Mesothelial cell of epicardium (in vitro differentiated cells): ENCODE data around the gene CSNK1A1L. TPM values are rescaled to one million over a fixed set of nuclear protein-coding genes. Genes with fewer than 3 reads are reported as not detected.

ENCODE experiments used
- DNase-seq, 2 experiments: peaks; one replicate each; pipeline ENCODE4 v3.0.0; 2021; ENCODE audit warnings: low spot score in 2 of 2; ENCODE audit not compliant: unreplicated experiment in 2 of 2
- H3K27ac Mint-ChIP-seq: 2 replicates; pipeline ENCODE4 v1.8.0; 2021; ENCODE audit warnings: mixed read lengths
- H3K27me3 Mint-ChIP-seq: 2 replicates; pipeline ENCODE4 v1.8.0; 2021; ENCODE audit warnings: low read depth, mixed read lengths
- H3K36me3 Mint-ChIP-seq: 2 replicates; pipeline ENCODE4 v1.8.0; 2021; ENCODE audit warnings: mixed read lengths
- H3K4me1 Mint-ChIP-seq: 2 replicates; pipeline ENCODE4 v1.8.0; 2021; ENCODE audit warnings: mixed read lengths
- H3K4me3 Mint-ChIP-seq: 2 replicates; pipeline ENCODE4 v1.8.0; 2021; ENCODE audit warnings: mild to moderate bottlenecking, moderate library complexity, mixed read lengths
- H3K9me3 Mint-ChIP-seq: 2 replicates; pipeline ENCODE4 v1.8.0; 2021; ENCODE audit warnings: mixed read lengths
- CTCF ChIP-seq: fragments of 200-600 bp; sonication (generic); IDR thresholded peaks from one replicate; pipeline ENCODE4 v1.5.0; 2021; ENCODE audit warnings: antibody characterized with exemption; ENCODE audit not compliant: unreplicated experiment
- total RNA-seq: library from RNA; stranded (reverse); gene quantifications from 3 replicates; pipeline ENCODE4 v1.2.1, GENCODE V29; 2021

The CSNK1A1L gene
- not detected in 3 replicates for total RNA-seq

- Mint-ChIP-seq H3K36me3 (peaks cover 6% of the 10 kb centered on the region), H3K4me1 (peaks cover 38% of the 10 kb centered on the region), H3K27me3 (no peaks in the 10 kb centered on the region), H3K4me3 (no peak within 1 kb of the TSS), H3K27ac (no peak within 1 kb of the TSS), H3K9me3 (no peaks in the 10 kb centered on the region)
- no peak for DNase-seq
- no peak for TF ChIP-seq CTCF
Measured at GRCh38 chr13:37105251-37105714, at the start of gene CSNK1A1L. TSS of gene CSNK1A1L (minus strand) at chr13:37105664. CDS start at chr13:37105256, 408 bp downstream.

- no peaks in the 10 kb centered on the region for H3K36me3 Mint-ChIP-seq
- no peak for DNase-seq
- H3K27ac Mint-ChIP-seq, result no peak overlapping the region
- TF ChIP-seq CTCF, result no peak
- H3K4me3 Mint-ChIP-seq, result no peak overlapping the region
- no peaks in the 10 kb centered on the region for H3K27me3 Mint-ChIP-seq
- H3K9me3 Mint-ChIP-seq, result peaks cover 6% of the 10 kb centered on the region
- peaks cover 5% of the 10 kb centered on the region for H3K4me1 Mint-ChIP-seq
Measured at GRCh38 chr13:37149380-37149779, 43.9 kb upstream of the CSNK1A1L start.

- TF ChIP-seq CTCF, result no peak
- peaks cover 13% of the 10 kb centered on the region for H3K4me1 Mint-ChIP-seq
Measured at GRCh38 chr13:37148501-37148900, 43.0 kb upstream of the CSNK1A1L start.

GRCh38 chr13:37144661-37145060, 39.2 kb upstream of the CSNK1A1L start:
- peaks cover 11% of the 10 kb centered on the region for H3K9me3 Mint-ChIP-seq
- peaks cover 16% of the 10 kb centered on the region for H3K4me1 Mint-ChIP-seq
- no peak for TF ChIP-seq CTCF

More at GRCh38 chr13:37148501-37148900, 43.0 kb upstream of the CSNK1A1L start:
- peaks cover 6% of the 10 kb centered on the region for H3K9me3 Mint-ChIP-seq
- no peaks in the 10 kb centered on the region for H3K36me3 Mint-ChIP-seq
- H3K27ac Mint-ChIP-seq, result peak overlapping the region; percentile 55
- no peaks in the 10 kb centered on the region for H3K27me3 Mint-ChIP-seq
- no peak overlapping the region for H3K4me3 Mint-ChIP-seq
- no peak for DNase-seq

GRCh38 chr13:37143911-37144310, 38.4 kb upstream of the CSNK1A1L start:
- no peaks in the 10 kb centered on the region for H3K27me3 Mint-ChIP-seq
- no peaks in the 10 kb centered on the region for H3K36me3 Mint-ChIP-seq
- no peak for TF ChIP-seq CTCF
- peaks cover 15% of the 10 kb centered on the region for H3K9me3 Mint-ChIP-seq
- H3K4me3 Mint-ChIP-seq, result no peak overlapping the region
- peaks cover 17% of the 10 kb centered on the region for H3K4me1 Mint-ChIP-seq
- H3K27ac Mint-ChIP-seq, result peak overlapping the region; percentile 9
- no peak for DNase-seq

More at GRCh38 chr13:37144661-37145060, 39.2 kb upstream of the CSNK1A1L start:
- H3K27ac Mint-ChIP-seq, result peak overlapping the region; percentile 9
- DNase-seq, result no peak
- no peaks in the 10 kb centered on the region for H3K36me3 Mint-ChIP-seq
- H3K27me3 Mint-ChIP-seq, result no peaks in the 10 kb centered on the region
- no peak overlapping the region for H3K4me3 Mint-ChIP-seq

GRCh38 chr13:37142877-37143276, 37.4 kb upstream of the CSNK1A1L start:
- no peak overlapping the region for H3K27ac Mint-ChIP-seq
- peaks cover 17% of the 10 kb centered on the region for H3K4me1 Mint-ChIP-seq
- no peak for DNase-seq
- peaks cover 2% of the 10 kb centered on the region for H3K36me3 Mint-ChIP-seq
- no peak overlapping the region for H3K4me3 Mint-ChIP-seq
- H3K9me3 Mint-ChIP-seq, result peaks cover 20% of the 10 kb centered on the region
- TF ChIP-seq CTCF, result no peak
- H3K27me3 Mint-ChIP-seq, result no peaks in the 10 kb centered on the region
